Skeletal muscle satellite cell (primary cell): ENCODE measurements around the gene EXOC2.

Source experiments
- H3K27me3 ChIP-seq: 2 replicates; pipeline ENCODE4 v1.7.0; 2013; ENCODE audit warnings: low read length; ENCODE audit not compliant: control insufficient read depth, insufficient read depth
- H3K36me3 ChIP-seq: 2 replicates; pipeline ENCODE4 v1.7.0; 2013; ENCODE audit warnings: mild to moderate bottlenecking, control low read depth, low read length; ENCODE audit not compliant: insufficient read depth
- H3K4me1 ChIP-seq: 2 replicates; pipeline ENCODE4 v1.7.0; 2013; ENCODE audit warnings: low read length; ENCODE audit not compliant: control insufficient read depth, insufficient read depth
- H3K4me2 ChIP-seq: 2 replicates; pipeline ENCODE4 v1.7.0; 2013; ENCODE audit warnings: mild to moderate bottlenecking, low read length
- H3K4me3 ChIP-seq: 2 replicates; pipeline ENCODE4 v1.7.0; 2013; ENCODE audit warnings: low read length
- H3K9ac ChIP-seq: 2 replicates; pipeline ENCODE4 v1.7.0; 2013; ENCODE audit warnings: mild to moderate bottlenecking, low read depth, low read length, moderate library complexity
- H3K9me3 ChIP-seq: replicated peaks from 2 replicates; pipeline ENCODE4 v1.7.0; 2013; ENCODE audit warnings: mild to moderate bottlenecking, control low read depth, low read length

Gene EXOC2

DNA sequence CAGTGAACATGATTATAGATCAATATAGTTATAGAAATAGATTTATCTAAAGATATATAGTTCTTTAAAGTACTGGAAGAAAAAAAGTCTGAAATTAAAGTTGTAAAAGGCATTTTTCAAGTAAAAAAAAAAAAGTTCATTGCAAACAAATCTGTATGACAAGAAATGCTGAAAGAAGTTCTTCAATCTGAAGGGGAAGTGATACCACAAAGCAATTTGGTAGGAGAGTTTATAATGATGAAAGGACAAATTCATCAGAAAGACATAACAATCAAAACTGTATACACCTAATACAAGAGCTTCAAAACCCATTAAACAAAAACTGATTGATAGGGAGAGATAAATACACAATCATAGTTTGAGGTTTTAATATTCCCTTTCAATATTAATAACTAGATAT, 50.1 kb downstream of the EXOC2 start:
- Histone ChIP-seq H3K36me3 (no peaks in the 10 kb centered on the region), H3K4me1 (no peaks in the 10 kb centered on the region), H3K4me2 (no peak overlapping the region)

DNA sequence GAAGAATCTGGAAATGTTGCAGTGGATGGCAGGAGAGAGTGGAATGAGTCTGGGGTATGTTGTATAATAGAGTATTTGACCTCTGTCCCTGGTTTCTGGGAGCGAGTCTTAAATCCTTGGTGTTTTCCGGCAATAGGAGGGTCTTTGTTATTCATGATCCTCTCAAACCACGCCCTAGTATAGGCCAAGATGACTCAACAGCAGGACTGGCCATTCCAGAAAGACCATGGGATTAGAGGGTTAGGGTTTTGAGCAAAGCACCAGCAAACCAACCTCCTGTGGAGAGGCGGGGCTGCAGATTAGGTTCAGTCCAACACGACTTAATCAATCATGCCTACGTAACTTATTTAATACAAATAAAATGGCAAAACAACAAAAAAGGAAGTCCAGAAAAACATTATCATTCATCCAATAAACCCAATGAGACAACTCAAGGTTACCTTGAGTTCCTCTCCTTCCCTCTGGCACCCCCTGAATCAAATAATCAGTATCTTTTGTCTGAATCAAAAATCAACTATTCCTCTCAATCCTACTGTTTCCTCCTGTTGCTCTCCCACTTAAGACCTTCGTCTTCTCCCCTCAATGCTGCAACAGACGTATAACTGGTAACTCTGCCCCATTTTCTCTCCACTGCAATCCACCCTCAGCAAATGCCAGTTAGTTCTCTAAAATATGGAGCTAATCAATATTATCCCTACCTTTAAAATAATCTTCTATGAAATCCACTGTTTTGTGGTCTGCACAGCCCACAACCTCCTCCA, 51.5 kb downstream of the EXOC2 start:
- H3K9ac ChIP-seq: no peak overlapping the region
- no peak overlapping the region for H3K4me3 ChIP-seq
- H3K4me1 ChIP-seq: no peaks in the 10 kb centered on the region
- H3K9me3 ChIP-seq: no peaks in the 10 kb centered on the region
- H3K36me3 ChIP-seq: peaks cover 6% of the 10 kb centered on the region
- no peaks in the 10 kb centered on the region for H3K27me3 ChIP-seq
- H3K4me2 ChIP-seq: no peak overlapping the region

More for the DNA sequence above, 50.1 kb downstream of the EXOC2 start:
- Histone ChIP-seq H3K9me3 (no peaks in the 10 kb centered on the region), H3K9ac (no peak overlapping the region), H3K4me3 (no peak overlapping the region), H3K27me3 (no peaks in the 10 kb centered on the region)

DNA sequence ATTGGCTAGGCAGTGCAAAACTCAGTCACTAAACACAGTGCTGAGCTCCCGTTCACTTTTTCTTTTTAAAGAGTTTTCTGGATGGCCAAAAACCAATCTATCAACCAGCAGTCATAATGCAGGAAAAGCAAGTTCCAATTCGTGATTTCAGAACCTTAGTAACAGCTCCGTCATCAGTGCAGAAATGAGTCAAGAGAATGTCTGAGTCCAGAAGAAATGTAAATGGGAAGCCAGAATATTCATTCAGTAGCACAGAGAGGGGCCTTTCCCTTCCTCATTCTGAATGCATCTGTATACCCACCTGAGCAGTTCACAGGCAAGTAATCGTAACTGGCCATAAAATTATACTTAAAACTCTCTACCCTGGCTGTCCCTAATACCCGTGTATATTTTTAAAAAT, 56.5 kb downstream of the EXOC2 start:
- Histone ChIP-seq H3K4me1 (no peaks in the 10 kb centered on the region), H3K9ac (no peak overlapping the region), H3K4me2 (no peak overlapping the region), H3K4me3 (no peak overlapping the region), H3K9me3 (no peaks in the 10 kb centered on the region), H3K36me3 (peaks cover 13% of the 10 kb centered on the region), H3K27me3 (no peaks in the 10 kb centered on the region)

DNA sequence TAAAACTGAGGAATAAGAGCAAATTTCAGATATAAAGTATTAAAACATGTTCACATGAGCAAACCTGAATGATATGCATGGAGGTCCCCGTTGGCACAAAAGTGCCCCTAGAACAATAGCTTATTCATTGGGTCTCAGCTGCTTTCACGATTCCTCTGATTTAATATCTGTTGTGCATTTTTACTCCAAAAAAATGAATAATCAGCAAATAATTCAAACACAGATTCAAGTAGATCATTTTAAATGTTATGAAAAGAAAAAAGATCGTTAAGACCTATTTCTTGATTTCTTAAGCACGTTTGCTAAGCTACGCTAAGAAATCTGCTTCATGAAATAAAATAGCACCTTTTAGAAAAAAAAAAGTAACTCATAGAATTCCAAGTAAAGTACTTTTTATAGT, 57.7 kb downstream of the EXOC2 start:
- H3K27me3 ChIP-seq: no peaks in the 10 kb centered on the region
- no peak overlapping the region for H3K4me2 ChIP-seq
- H3K36me3 ChIP-seq: peaks cover 13% of the 10 kb centered on the region
- H3K4me1 ChIP-seq: no peaks in the 10 kb centered on the region
- H3K9me3 ChIP-seq: no peaks in the 10 kb centered on the region
- H3K4me3 ChIP-seq: no peak overlapping the region
- no peak overlapping the region for H3K9ac ChIP-seq

DNA sequence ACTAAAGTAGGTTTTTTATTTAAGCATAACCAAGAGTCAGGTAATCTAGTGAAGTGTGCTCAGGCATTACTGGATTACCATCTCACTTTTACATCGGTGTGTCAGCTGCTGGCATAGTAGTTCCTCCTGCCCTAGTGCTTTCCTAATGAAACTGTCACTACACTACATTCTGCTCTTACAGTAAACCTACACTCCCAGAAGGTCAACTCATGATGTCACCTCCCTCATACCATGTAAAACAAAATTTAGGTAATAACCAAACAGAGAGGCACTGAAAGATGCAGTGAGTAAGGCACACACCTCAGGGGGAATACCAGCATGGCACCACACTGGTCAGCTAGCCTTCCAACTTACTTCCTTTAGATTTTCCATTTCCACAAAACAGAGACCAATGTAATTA, 59.3 kb downstream of the EXOC2 start:
- Histone ChIP-seq H3K9me3 (no peaks in the 10 kb centered on the region), H3K9ac (no peak overlapping the region), H3K27me3 (no peaks in the 10 kb centered on the region), H3K4me2 (no peak overlapping the region), H3K4me1 (no peaks in the 10 kb centered on the region), H3K4me3 (no peak overlapping the region), H3K36me3 (peaks cover 13% of the 10 kb centered on the region)

DNA sequence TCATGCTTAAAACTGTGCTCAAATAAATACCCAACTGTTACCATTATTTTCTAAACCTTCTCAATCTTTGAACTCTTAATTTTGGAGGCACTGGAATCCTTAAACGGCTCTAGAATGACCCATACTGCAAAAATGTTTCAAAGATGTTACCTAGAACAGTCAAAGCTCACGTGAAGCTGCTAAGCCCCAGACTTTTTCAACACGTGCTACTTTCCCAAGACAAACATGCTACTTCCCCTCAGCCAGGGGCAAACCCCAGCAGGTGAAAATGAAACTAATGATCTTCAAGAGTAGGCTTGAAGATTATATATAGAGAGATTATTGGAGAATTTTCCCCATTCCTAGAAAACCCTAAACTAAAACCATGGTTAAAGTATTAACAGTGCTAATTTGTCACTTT, 64.2 kb downstream of the EXOC2 start:
- Histone ChIP-seq H3K4me2 (no peak overlapping the region), H3K27me3 (no peaks in the 10 kb centered on the region), H3K4me3 (no peak overlapping the region), H3K9ac (no peak overlapping the region), H3K4me1 (peaks cover 3% of the 10 kb centered on the region), H3K36me3 (peaks cover 2% of the 10 kb centered on the region), H3K9me3 (no peaks in the 10 kb centered on the region)

DNA sequence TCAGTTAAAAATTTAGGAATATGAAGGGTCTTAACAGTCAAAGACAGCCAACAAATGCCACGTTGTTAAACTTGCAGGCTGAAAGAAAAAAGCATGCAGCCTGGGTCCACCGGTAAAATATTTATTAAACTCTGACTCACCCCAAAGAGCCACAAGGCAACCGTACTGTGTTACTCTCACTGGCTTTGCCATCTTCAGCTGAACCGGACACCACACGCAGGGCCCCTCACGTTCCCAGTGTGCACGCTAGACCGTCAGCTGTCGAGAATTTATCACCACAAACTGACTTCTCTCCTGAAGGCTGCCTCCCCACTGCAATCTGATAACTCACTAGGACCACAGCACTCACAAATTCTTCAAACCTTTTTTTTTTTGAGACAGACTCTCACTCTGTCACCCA, 66.7 kb downstream of the EXOC2 start:
- no peaks in the 10 kb centered on the region for H3K36me3 ChIP-seq
- H3K9ac ChIP-seq: no peak overlapping the region
- no peaks in the 10 kb centered on the region for H3K27me3 ChIP-seq
- no peaks in the 10 kb centered on the region for H3K9me3 ChIP-seq
- peak overlapping the region; percentile 4 for H3K4me2 ChIP-seq
- peaks cover 3% of the 10 kb centered on the region for H3K4me1 ChIP-seq
- no peak overlapping the region for H3K4me3 ChIP-seq

DNA sequence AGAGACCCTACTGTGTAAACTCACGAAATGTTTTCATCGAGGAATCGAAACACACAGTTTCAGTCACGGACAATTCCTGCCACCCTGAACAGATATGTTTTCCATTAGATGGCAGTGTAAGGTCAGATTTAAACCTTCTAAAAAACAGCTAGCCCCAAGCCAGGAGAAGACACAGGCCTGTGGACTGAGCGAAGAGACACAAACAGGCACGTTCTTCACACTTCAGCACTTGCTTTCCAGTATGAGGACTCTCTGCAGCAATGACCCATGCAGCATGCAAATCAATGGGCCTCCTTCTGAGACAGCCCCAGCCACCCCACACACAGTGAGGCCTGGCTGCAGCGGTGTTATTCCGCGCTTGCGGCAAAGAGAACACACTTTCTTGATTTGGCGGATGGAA, 68.0 kb downstream of the EXOC2 start:
- H3K4me1 ChIP-seq: peaks cover 3% of the 10 kb centered on the region
- no peak overlapping the region for H3K4me2 ChIP-seq
- H3K9me3 ChIP-seq: no peaks in the 10 kb centered on the region
- H3K36me3 ChIP-seq: no peaks in the 10 kb centered on the region
- no peak overlapping the region for H3K4me3 ChIP-seq
- no peak overlapping the region for H3K9ac ChIP-seq
- H3K27me3 ChIP-seq: no peaks in the 10 kb centered on the region

DNA sequence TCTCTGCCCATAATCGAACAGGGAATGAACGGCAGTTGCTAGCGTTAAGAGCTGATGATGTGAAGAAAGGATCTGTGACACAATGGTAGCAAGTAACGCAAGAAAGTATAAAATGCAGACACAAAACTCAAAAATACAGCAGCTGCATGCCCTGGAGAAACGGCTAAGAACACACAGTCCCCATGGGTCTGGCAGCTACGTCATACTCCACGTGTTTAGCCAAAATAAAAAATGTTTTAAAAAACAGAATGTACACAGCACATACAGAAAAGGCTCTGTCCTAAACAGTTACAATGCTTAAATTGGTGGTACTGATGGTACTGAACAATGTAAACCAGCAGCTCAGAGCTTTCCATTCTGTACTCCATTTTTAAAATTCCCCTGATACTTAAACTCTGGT, 70.5 kb downstream of the EXOC2 start:
- Histone ChIP-seq H3K27me3 (no peaks in the 10 kb centered on the region), H3K9me3 (no peaks in the 10 kb centered on the region), H3K4me1 (peaks cover 3% of the 10 kb centered on the region), H3K36me3 (no peaks in the 10 kb centered on the region), H3K4me3 (no peak overlapping the region), H3K4me2 (no peak overlapping the region), H3K9ac (no peak overlapping the region)

DNA sequence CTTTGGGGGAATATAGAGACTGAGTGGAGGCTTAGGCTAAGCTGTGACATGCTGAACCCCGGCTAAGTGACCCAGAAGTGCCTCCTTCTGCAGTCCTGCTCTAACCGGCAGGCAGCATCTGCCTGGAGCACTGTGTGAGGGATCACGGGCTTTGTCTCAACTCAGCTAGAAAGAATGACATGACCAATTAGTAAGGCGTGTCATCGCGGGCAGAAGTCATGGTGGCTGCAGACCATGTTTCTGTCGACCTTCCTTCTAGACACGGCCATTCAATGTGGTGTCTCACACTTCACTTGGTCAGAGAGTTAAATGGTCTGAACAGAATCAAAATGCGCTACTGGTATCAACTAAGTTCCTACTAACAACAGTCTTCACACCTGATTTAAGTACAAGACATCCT, 71.0 kb downstream of the EXOC2 start:
- Histone ChIP-seq H3K9me3 (no peaks in the 10 kb centered on the region), H3K4me2 (no peak overlapping the region), H3K36me3 (no peaks in the 10 kb centered on the region), H3K9ac (no peak overlapping the region), H3K4me1 (peaks cover 3% of the 10 kb centered on the region), H3K27me3 (no peaks in the 10 kb centered on the region), H3K4me3 (no peak overlapping the region)

DNA sequence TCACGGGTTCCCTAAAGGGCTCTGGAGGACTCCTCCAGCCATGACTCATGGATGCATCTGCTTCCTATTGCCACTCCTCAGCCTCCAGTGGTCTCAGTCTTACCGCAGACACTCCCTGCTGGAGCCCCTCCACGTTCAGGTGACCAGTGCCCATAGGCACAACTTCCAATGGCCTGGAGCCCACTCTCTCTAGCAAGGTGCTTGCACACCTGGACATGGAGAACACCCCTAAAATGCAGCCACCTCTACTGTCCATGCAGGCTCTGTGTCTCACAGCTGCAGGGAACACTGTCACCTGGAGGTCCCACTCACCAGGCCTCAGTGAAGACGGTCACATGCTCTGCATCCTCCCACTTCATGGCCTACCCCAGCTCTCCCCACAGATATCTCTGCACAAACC, 72.0 kb downstream of the EXOC2 start:
- Histone ChIP-seq H3K27me3 (no peaks in the 10 kb centered on the region), H3K9me3 (no peaks in the 10 kb centered on the region), H3K4me1 (peaks cover 1% of the 10 kb centered on the region), H3K4me3 (no peak overlapping the region), H3K36me3 (no peaks in the 10 kb centered on the region), H3K9ac (no peak overlapping the region), H3K4me2 (no peak overlapping the region)

DNA sequence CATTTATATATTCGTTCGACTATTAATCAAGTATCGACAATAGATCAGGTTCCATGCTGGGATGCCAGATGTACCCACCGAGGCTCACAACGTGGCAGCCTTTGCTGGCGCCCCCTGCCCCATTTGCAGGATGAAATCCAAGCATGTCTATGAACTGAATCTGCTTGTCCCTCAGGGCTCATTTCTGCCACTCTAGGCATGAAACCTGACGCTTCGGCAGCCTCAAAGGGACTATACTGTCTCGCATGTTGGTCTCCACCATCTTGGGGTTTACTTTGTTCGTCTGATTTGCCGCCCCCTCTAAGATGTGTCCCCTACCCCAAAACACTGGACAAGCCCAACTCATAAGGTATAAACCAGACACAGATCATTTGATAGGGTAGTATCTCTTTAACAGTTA, 72.8 kb downstream of the EXOC2 start:
- H3K9me3 ChIP-seq: no peaks in the 10 kb centered on the region
- H3K9ac ChIP-seq: no peak overlapping the region
- no peak overlapping the region for H3K4me3 ChIP-seq
- no peaks in the 10 kb centered on the region for H3K36me3 ChIP-seq
- no peaks in the 10 kb centered on the region for H3K27me3 ChIP-seq
- H3K4me1 ChIP-seq: no peaks in the 10 kb centered on the region
- H3K4me2 ChIP-seq: no peak overlapping the region
